CD4-positive, alpha-beta T cell (primary cell): Measurements from ENCODE around the gene WASF1. TPM values are rescaled to one million over a fixed set of nuclear protein-coding genes. Genes with fewer than 3 reads are reported as not detected.

ENCODE experiments used
- ATAC-seq: fragments of 200-7000 bp; cut with Tn5 transposase; one replicate; pipeline ENCODE4 v1.10.0; 2022; ENCODE audit warnings: mild to moderate bottlenecking; ENCODE audit not compliant: poor library complexity
- CTCF ChIA-PET: fragments of 350-600 bp; sonication (Branson Sonifier 250); formaldehyde crosslinking; loops from one replicate; lab custom pipeline; 2021; ENCODE audit warnings: antibody characterized with exemption, inconsistent platforms; lab: Charles Lee
- POLR2A ChIA-PET: fragments of 350-600 bp; sonication (Branson Sonifier 250); formaldehyde crosslinking; loops from one replicate; lab custom pipeline; 2021; ENCODE audit warnings: antibody characterized with exemption, inconsistent platforms; lab: Charles Lee
- DNase-seq, 14 experiments: peaks; one replicate each; pipeline ENCODE4 v3.0.0-alpha.2; 2013 to 2020; ENCODE audit warnings: mixed read lengths in 2 of 14
- H3K27ac ChIP-seq, 2 donors: one replicate each; pipeline versions ENCODE4 v1.5.1 to v1.7.0; 2013; ENCODE audit warnings: low read length in 2 of 2, low read depth in 1 of 2, mild to moderate bottlenecking in 1 of 2
- H3K27me3 ChIP-seq, 2 experiments: 1 replicate in 1 of 2; 2 replicates in 1 of 2; pipeline versions ENCODE4 v1.6.1 to v1.7.0; 2013; ENCODE audit warnings: low read length in 2 of 2, control low read depth in 1 of 2, mild to moderate bottlenecking in 1 of 2, moderate library complexity in 1 of 2; ENCODE audit not compliant: insufficient read depth in 2 of 2, control insufficient read depth in 1 of 2
- H3K36me3 ChIP-seq: one replicate; pipeline ENCODE4 v1.6.1; 2013; ENCODE audit warnings: low read length, control low read depth; ENCODE audit not compliant: insufficient read depth
- H3K4me1 ChIP-seq: one replicate; pipeline ENCODE4 v1.6.1; 2013; ENCODE audit warnings: low read length, control low read depth; ENCODE audit not compliant: insufficient read depth
- H3K4me3 ChIP-seq: one replicate; pipeline ENCODE4 v1.5.1; 2013; ENCODE audit warnings: mild to moderate bottlenecking, low read length, moderate library complexity
- H3K9me3 ChIP-seq, 2 experiments: 1 replicate in 1 of 2; 2 replicates in 1 of 2; pipeline versions ENCODE4 v1.6.1 to v1.7.0; 2013; ENCODE audit warnings: low read length in 2 of 2, mild to moderate bottlenecking in 2 of 2, control low read depth in 1 of 2, moderate library complexity in 1 of 2; ENCODE audit not compliant: control insufficient read depth in 1 of 2, insufficient read depth in 1 of 2
- H3K27ac Mint-ChIP-seq: one replicate; pipeline ENCODE4 v1.8.0; 2020; ENCODE audit warnings: mixed read lengths
- H3K27me3 Mint-ChIP-seq: one replicate; pipeline ENCODE4 v1.8.0; 2021; ENCODE audit warnings: mixed read lengths
- H3K36me3 Mint-ChIP-seq: one replicate; pipeline ENCODE4 v1.8.0; 2021; ENCODE audit warnings: low read depth, mixed read lengths
- H3K4me1 Mint-ChIP-seq: one replicate; pipeline ENCODE4 v1.8.0; 2021; ENCODE audit warnings: low read depth, mixed read lengths
- H3K4me3 Mint-ChIP-seq: one replicate; pipeline ENCODE4 v1.8.0; 2020; ENCODE audit warnings: mild to moderate bottlenecking, mixed read lengths
- H3K9me3 Mint-ChIP-seq: one replicate; pipeline ENCODE4 v1.8.0; 2020; ENCODE audit warnings: mixed read lengths
- intact Hi-C, 2 experiments: fragments of 100-400 bp; cut with DNase I in 1 of 2; cut with micrococcal nuclease in 1 of 2; formaldehyde crosslinking; loops; one replicate each; pipeline versions ENCODE4 v1.15.1 to v1.9.0; 2023 to 2025; cut with DNase I, micrococcal nuclease
- total RNA-seq, 174 experiments: library from RNA in 2 of 174; stranded (reverse) in 2 of 174; gene quantifications; one replicate each; pipeline ENCODE4 v1.2.3 and lab custom pipeline; 2021 to 2026
- TF ChIP-seq, protein P1 (sequence below): fragments of 200-600 bp; IDR thresholded peaks from one replicate; pipeline ENCODE4 v1.8.0; 2022; ENCODE audit warnings: antibody characterized with exemption, mild to moderate bottlenecking

WASF1 gene
- total RNA-seq, 2 experiments from 2014 or later = 0.19 to 0.22 TPM

DNA sequence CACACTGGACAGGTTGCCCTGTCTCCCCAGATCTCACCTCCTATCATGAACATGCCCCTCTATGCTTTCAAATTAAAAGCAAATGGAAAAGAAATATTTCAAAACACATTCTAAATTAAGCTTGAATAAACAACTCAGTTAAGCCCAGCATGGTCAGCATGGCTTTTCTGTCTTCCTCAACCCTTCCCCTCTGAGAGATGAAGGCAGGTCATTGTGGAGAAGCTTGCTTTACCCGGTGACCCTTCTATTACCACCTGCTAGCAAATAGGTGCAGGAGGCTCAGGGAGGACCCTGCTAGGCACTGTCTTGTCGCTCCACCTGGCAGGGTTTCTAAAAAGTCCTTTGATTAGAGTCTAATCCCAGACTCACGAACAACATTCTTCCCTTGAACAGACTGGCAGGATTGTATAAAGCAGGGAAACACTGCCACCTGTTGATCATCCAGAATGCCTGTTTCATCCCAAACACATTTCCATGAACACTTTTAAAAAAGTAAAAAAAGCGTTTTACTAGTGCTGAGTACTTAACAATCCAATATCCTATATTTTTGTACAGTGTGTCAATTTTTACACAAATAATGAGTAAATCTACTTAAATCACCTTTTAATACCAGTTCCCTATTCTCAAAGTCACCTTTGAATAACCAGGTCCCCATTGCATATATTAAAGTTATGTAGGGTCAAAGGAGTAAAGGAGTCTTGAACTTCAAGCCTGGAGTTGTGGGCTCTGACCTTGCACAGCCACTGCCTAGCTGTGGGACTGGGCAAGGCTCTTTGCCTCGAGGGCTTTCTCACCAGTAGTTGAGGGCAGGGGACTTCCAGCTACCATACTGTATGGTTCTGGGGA, 125.9 kb downstream of the WASF1 start:
- POLR2A ChIA-PET = no interaction called here
- Mint-ChIP-seq H3K4me3 (no peak overlapping the region), H3K27ac (no peak overlapping the region), H3K36me3 (no peaks in the 10 kb centered on the region), H3K27me3 (peaks cover 19% of the 10 kb centered on the region), H3K9me3 (no peaks in the 10 kb centered on the region), H3K4me1 (no peaks in the 10 kb centered on the region)
- Histone ChIP-seq H3K27me3 (peaks cover 0 to 4% of the 10 kb centered on the region in 2 experiments), H3K27ac (no peak overlapping the region), H3K4me3 (no peak overlapping the region), H3K4me1 (no peaks in the 10 kb centered on the region), H3K9me3 (no peaks in the 10 kb centered on the region), H3K36me3 (no peaks in the 10 kb centered on the region)
- TF ChIP-seq, protein P1, sequence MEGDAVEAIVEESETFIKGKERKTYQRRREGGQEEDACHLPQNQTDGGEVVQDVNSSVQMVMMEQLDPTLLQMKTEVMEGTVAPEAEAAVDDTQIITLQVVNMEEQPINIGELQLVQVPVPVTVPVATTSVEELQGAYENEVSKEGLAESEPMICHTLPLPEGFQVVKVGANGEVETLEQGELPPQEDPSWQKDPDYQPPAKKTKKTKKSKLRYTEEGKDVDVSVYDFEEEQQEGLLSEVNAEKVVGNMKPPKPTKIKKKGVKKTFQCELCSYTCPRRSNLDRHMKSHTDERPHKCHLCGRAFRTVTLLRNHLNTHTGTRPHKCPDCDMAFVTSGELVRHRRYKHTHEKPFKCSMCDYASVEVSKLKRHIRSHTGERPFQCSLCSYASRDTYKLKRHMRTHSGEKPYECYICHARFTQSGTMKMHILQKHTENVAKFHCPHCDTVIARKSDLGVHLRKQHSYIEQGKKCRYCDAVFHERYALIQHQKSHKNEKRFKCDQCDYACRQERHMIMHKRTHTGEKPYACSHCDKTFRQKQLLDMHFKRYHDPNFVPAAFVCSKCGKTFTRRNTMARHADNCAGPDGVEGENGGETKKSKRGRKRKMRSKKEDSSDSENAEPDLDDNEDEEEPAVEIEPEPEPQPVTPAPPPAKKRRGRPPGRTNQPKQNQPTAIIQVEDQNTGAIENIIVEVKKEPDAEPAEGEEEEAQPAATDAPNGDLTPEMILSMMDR = peak; percentile 52
- intact Hi-C loops = loop anchor here in 1 of 2 experiments (5.0 kb wide), 1 partner anchor 866 kb away; no protein-coding TSS in a partner anchor
- CTCF ChIA-PET = interaction anchor here (1.0 kb wide), 1 partner anchor 14 kb away, joined by 4 read pairs; no protein-coding TSS in a partner anchor
- DNase-seq = peak in 4 of 14 experiments; percentile 11 to 54 (median 44)
- no peak for ATAC-seq

DNA sequence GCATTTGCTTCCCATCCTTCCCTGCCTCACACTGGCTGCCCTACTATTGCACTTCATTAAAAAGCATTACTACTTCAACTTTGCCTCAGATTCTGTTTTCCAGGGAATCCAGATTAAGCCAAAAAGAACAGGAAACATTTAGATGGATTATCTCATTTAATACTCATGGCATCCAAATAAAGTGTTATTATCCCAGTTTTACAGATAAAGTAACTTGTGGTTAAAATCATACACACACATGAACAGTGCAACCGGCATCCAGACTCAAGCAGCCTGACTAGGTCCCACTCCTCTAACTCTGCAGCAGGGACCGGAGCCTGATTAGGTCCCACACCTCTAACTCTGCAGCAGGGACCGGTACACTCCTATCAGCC, 129.0 kb downstream of the WASF1 start:
- no peak overlapping the region for H3K4me3 Mint-ChIP-seq
- H3K27me3 Mint-ChIP-seq = peaks cover 15% of the 10 kb centered on the region
- H3K27ac ChIP-seq = no peak overlapping the region
- TF ChIP-seq, protein P1 = no peak
- peaks cover 0 to 3% of the 10 kb centered on the region in 2 experiments for H3K9me3 ChIP-seq
- ChIA-PET CTCF (no interaction called here), POLR2A (no interaction called here)
- intact Hi-C loops = loop anchor here in 1 of 2 experiments (5.0 kb wide), 1 partner anchor 863 kb away; no protein-coding TSS in a partner anchor
- no peaks in the 10 kb centered on the region for H3K9me3 Mint-ChIP-seq
- DNase-seq (no peak), ATAC-seq (no peak)
- H3K36me3 ChIP-seq = no peaks in the 10 kb centered on the region
- no peaks in the 10 kb centered on the region for H3K4me1 ChIP-seq
- H3K27ac Mint-ChIP-seq = no peak overlapping the region
- H3K36me3 Mint-ChIP-seq = no peaks in the 10 kb centered on the region
- H3K4me3 ChIP-seq = no peak overlapping the region
- H3K4me1 Mint-ChIP-seq = no peaks in the 10 kb centered on the region
- peaks cover 0 to 4% of the 10 kb centered on the region in 2 experiments for H3K27me3 ChIP-seq

Other genes with a start within 250 kb of the WASF1 start
- not detected for gene GPR6, start 201.4 kb downstream of the WASF1 start, total RNA-seq
- gene CDC40, start 757 bp upstream of the WASF1 start, total RNA-seq = 10 to 100 TPM; 26.0 to 29.5 TPM
- not detected for gene METTL24, start 178.7 kb upstream of the WASF1 start, total RNA-seq
- not detected for gene DDO, start 235.9 kb upstream of the WASF1 start, total RNA-seq